Right lobe of liver (tissue), 4 donors: ENCODE results near the gene SAMHD1.

Experiments
- CTCF ChIP-seq, 4 donors: fragments of 200-600 bp in 3 of 4; fragments of 450-650 bp in 1 of 4; IDR thresholded peaks; one replicate each; pipeline versions ENCODE4 v1.5.1 to v1.8.0; 2016 to 2022; ENCODE audit warnings: antibody characterized with exemption in 4 of 4, mild to moderate bottlenecking in 2 of 4
- POLR2A ChIP-seq: fragments of 450-650 bp; IDR thresholded peaks from one replicate; pipeline ENCODE4 v1.6.1; 2017; ENCODE audit warnings: antibody characterized with exemption, mild to moderate bottlenecking
- donor health status: DM: no; HTN: no; CAD: no.
- donor health status: DM: no; HTN: no; CAD: no.
- donor health status: DM: no; HTN: yes; CAD: no.

- no peak for TF ChIP-seq POLR2A
- TF ChIP-seq CTCF (IDR thresholded peaks at IDR 0.05), result no peak
Observed at GRCh38 chr20:36859700-36860330, 91.7 kb downstream of the SAMHD1 start.
